Lower leg skin (tissue), 4 donors: ENCODE measurements around the gene CREBL2. TPM values are rescaled to one million over a fixed set of nuclear protein-coding genes. Genes with fewer than 3 reads are reported as not detected.

Experiments used
- DNase-seq, 2 donors: peaks; one replicate each; pipeline ENCODE4 v3.0.0-alpha.2; 2019; ENCODE audit warnings: low spot score in 2 of 2
- H3K4me3 ChIP-seq: fragments of 200-600 bp; sonication (generic); 2 replicates; pipeline ENCODE4 v1.5.1; 2017; ENCODE audit warnings: mild to moderate bottlenecking, low read depth; ENCODE audit not compliant: poor library complexity, severe bottlenecking
- POLR2A ChIP-seq, 2 donors: fragments of 450-650 bp; IDR thresholded peaks; one replicate each; pipeline ENCODE4 v1.6.1; 2016 to 2017; ENCODE audit warnings: antibody characterized with exemption in 2 of 2, mild to moderate bottlenecking in 1 of 2, moderate library complexity in 1 of 2
- WGBS, 2 donors: methylation state at CpG; one replicate each; pipeline ENCODE4 v1.1.5; 2018; 5-methylcytosine and 5-hydroxymethylcytosine counted together
- intact Hi-C: fragments of 100-400 bp; cut with DNase I; formaldehyde crosslinking; loops from one replicate; pipeline ENCODE4 v1.15.0; 2023; ENCODE audit warnings: low total_unique reads
- total RNA-seq, 4 donors: library from RNA; depleted of rRNA; stranded (reverse); fragments of >200 nt; gene quantifications; one replicate each; pipeline ENCODE4 v1.1.0, GENCODE V29; 2016
- TF ChIP-seq, protein P1 (sequence below), 3 donors: fragments of 450-650 bp; IDR thresholded peaks; one replicate each; pipeline ENCODE4 v1.5.1; 2016; ENCODE audit warnings: antibody characterized with exemption in 3 of 3, mild to moderate bottlenecking in 3 of 3, moderate library complexity in 2 of 3

Gene CREBL2
- total RNA-seq, 4 donors from 2014 or later: 36.1 to 47.0 (median 44.5) TPM

DNA sequence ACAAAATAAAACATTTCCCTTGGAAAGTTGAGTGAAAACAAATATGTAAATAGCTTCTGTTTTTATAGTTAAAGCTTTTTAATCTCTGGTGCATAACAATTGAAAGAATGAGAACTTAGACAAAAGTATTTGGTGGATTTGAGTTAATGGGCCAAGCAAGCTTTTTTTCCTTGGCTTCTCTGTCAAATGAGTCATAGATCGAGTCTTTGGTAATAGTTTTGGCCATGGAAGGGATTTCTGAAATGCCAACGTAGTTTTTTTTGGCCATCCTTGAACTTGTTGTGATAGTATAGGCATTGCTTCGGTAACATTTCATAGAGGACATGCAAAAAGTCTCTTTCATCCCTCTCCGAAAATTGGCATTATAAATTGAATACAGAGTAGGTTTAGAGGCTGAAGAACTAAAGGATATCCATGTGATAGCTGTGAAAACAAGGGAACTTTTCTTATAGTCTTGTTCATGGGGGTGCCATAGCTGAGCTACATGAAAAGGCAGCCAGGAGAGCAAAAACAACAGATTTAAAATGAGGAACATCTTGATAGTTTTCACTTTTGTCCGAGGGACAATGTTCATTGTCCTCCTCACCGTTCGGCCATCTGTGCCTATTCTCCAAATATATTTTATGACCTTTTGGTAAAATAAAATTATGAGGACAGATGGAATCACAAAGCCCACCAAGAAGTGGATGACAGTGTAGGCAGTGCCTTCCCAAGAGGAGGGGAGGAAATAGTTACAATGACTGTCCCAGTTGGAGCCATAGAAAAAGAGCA lies 49.6 kb downstream of the CREBL2 start:
- TF ChIP-seq, protein P1, sequence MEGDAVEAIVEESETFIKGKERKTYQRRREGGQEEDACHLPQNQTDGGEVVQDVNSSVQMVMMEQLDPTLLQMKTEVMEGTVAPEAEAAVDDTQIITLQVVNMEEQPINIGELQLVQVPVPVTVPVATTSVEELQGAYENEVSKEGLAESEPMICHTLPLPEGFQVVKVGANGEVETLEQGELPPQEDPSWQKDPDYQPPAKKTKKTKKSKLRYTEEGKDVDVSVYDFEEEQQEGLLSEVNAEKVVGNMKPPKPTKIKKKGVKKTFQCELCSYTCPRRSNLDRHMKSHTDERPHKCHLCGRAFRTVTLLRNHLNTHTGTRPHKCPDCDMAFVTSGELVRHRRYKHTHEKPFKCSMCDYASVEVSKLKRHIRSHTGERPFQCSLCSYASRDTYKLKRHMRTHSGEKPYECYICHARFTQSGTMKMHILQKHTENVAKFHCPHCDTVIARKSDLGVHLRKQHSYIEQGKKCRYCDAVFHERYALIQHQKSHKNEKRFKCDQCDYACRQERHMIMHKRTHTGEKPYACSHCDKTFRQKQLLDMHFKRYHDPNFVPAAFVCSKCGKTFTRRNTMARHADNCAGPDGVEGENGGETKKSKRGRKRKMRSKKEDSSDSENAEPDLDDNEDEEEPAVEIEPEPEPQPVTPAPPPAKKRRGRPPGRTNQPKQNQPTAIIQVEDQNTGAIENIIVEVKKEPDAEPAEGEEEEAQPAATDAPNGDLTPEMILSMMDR (IDR thresholded peaks at IDR 0.05): no peak
- no peak for TF ChIP-seq POLR2A (IDR thresholded peaks at IDR 0.05)
- DNase-seq: peak in 1 of 2 donors; percentile 13
- intact Hi-C loops: no loop called here
- WGBS, 2 donors: 54 to 56% methylated on average over 7 of the region's 7 CpGs
- no peak overlapping the region for H3K4me3 ChIP-seq

DNA sequence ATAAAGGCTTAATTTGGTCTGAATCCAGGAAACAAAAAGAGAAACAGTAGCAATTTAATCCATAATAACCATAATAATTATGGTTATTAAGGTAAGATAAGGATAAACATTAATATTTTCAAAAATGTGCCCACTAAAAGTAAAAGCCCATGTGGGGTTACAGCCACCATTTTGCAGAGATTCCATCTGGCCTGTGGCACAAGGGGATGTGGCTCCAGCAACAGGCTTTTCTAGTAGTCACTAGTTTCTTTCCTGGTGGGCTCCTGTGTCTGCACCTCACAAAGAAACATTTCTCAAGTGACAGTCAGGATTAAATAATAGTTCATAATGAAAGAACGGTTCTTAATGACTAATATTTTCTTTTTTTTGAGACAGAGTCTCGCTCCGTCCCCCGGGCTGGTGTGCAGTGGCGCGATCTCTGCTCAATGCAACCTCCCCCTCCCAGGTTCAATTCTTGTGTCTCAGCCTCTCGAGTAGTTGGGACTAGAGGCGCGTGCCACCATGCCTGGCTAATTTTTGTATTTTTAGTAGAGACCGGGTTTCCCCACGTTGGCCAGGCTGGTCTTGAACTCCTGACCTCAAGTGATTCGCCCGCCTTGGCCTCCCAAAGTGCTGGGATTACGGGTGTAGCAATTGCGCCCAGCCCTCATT lies 52.1 kb downstream of the CREBL2 start:
- TF ChIP-seq, protein P1 (IDR thresholded peaks at IDR 0.05): no peak
- TF ChIP-seq POLR2A (IDR thresholded peaks at IDR 0.05): no peak
- intact Hi-C loops: no loop called here
- DNase-seq: peak in 1 of 2 donors; percentile 40
- no peak overlapping the region for H3K4me3 ChIP-seq
- 95 to 97% methylated on average over 15 of the region's 15 CpGs for WGBS, 2 donors

DNA sequence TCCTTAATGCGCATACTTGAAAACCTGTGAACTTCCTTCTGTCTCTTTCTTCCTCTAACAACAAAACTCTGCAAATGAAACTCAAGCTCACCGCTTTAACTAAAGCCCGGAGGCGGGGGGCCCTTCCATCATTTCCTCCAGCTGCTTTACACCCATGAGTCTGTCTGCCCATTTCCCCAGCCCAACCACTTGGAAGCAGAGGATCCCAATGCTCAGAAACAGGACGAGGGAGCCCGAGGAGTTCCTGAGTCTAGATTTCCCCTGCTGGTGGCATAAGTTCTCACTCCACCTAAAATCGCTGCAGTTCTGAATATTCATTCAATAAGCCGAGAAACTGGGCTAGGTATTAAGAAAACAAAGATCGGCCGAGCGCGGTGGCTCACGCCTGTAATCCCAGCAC lies 53.5 kb downstream of the CREBL2 start:
- peak in 1 of 2 donors; percentile 40 for DNase-seq
- TF ChIP-seq, protein P1 (IDR thresholded peaks at IDR 0.05): no peak
- TF ChIP-seq POLR2A (IDR thresholded peaks at IDR 0.05): no peak
- 78 to 82% methylated on average over 13 of the region's 13 CpGs for WGBS, 2 donors
- intact Hi-C loops: no loop called here
- no peak overlapping the region for H3K4me3 ChIP-seq

DNA sequence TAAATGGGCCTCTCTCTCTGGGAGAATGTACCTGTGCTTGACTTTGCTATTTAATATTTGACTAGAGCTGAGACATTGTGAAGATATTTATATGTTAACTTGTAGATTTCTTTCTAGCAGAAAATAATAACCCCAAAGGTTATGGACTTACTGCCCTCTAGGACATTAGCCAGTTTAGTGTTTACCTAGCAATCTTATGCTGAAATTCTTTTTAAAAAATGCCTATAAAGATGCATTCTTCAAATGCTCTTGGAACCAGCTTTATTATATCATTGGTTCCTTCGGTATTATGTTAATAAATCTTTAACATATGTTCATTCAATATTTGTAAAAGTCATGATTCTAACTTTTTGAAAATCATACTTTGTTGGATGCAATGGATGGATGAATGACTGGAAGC lies 56.3 kb downstream of the CREBL2 start:
- no peak for DNase-seq
- WGBS, 2 donors: 79 to 90% methylated on average over 1 of the region's 1 CpG
- intact Hi-C loops: no loop called here
- TF ChIP-seq, protein P1 (IDR thresholded peaks at IDR 0.05): no peak
- no peak for TF ChIP-seq POLR2A (IDR thresholded peaks at IDR 0.05)
- no peak overlapping the region for H3K4me3 ChIP-seq

DNA sequence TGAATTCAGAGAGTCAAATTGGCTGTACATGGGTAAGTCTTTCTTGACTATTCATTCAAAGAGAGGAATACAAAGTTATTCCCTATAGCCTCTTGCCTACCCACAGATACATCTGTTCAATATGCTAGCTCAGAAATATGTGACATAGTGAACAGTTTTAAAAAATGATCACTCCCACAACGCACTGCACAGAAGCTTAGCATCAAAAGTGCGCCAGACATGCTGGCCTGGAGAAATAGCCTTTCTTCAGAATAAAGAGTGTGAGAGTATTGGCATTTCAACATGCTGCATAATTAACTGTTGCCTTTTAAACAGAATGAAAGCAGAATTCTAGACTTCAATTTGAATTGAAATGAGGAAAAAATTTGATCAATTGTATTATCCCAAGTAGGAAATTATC lies 57.3 kb downstream of the CREBL2 start:
- H3K4me3 ChIP-seq: no peak overlapping the region
- peak in 1 of 2 donors; percentile 18 for DNase-seq
- intact Hi-C loops: no loop called here
- WGBS, 2 donors: 85 to 97% methylated on average over 2 of the region's 2 CpGs
- no peak for TF ChIP-seq POLR2A (IDR thresholded peaks at IDR 0.05)
- TF ChIP-seq, protein P1 (IDR thresholded peaks at IDR 0.05): no peak
